ENCODE results near the gene CNDP2. TPM values are rescaled to one million over a fixed set of nuclear protein-coding genes. Genes with fewer than 3 reads are reported as not detected.

The CNDP2 gene
- total and polyA plus RNA-seq, 2 of the 13 experiments (the other 11 are each of a cell fraction or from before 2014, with no cell fraction given): 64.7 to 80.8 TPM

DNA sequence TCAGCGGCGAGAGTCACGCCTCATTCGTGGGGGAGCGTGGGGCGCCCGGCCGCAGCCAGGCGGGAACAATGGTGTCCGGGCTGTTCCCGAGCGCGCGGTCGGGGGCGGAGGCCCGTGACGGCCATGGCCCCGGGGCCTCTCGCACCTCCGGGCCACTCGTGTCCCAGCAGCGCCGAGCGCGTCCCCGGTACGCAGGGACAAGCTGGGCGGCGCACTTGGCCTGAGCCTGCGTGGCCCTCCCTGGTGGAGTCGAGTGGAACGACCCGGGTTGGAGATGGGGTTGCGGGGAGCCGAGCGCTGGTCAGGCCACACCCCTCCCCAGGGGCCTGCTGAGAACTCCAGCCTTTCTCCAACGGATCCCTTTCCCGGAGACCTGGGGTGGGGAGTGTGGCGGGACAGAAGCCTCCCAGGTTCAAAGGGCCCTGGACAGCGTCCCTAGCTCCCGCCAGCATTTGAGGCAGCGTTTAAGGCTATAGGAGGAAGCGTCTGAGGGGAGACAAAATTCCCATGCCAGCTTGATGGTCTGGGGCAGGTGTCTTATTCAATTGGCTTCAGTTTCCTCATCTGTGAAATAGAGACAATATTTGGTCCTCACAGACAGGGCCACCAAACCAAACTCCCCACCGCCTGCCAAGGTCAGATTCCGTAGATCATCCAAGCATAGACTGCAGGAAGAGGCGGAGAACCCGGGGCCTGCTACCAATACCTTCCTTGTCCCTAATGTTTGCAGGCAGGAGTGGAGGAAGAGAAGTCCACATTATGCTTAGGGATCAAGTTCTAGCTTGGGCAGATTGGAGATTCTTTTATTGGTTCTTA is 553 bp downstream of the CNDP2 start (continued):
- TF ChIP-seq, protein P1, sequence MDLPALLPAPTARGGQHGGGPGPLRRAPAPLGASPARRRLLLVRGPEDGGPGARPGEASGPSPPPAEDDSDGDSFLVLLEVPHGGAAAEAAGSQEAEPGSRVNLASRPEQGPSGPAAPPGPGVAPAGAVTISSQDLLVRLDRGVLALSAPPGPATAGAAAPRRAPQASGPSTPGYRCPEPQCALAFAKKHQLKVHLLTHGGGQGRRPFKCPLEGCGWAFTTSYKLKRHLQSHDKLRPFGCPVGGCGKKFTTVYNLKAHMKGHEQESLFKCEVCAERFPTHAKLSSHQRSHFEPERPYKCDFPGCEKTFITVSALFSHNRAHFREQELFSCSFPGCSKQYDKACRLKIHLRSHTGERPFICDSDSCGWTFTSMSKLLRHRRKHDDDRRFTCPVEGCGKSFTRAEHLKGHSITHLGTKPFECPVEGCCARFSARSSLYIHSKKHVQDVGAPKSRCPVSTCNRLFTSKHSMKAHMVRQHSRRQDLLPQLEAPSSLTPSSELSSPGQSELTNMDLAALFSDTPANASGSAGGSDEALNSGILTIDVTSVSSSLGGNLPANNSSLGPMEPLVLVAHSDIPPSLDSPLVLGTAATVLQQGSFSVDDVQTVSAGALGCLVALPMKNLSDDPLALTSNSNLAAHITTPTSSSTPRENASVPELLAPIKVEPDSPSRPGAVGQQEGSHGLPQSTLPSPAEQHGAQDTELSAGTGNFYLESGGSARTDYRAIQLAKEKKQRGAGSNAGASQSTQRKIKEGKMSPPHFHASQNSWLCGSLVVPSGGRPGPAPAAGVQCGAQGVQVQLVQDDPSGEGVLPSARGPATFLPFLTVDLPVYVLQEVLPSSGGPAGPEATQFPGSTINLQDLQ (CRISPR knock-in tag; IDR thresholded peaks at IDR 0.05): no peak
- no peak for TF ChIP-seq ZNF790 (CRISPR knock-in tag; IDR thresholded peaks at IDR 0.05; ENCODE audit: borderline replicate concordance)
- TF ChIP-seq, protein P2, sequence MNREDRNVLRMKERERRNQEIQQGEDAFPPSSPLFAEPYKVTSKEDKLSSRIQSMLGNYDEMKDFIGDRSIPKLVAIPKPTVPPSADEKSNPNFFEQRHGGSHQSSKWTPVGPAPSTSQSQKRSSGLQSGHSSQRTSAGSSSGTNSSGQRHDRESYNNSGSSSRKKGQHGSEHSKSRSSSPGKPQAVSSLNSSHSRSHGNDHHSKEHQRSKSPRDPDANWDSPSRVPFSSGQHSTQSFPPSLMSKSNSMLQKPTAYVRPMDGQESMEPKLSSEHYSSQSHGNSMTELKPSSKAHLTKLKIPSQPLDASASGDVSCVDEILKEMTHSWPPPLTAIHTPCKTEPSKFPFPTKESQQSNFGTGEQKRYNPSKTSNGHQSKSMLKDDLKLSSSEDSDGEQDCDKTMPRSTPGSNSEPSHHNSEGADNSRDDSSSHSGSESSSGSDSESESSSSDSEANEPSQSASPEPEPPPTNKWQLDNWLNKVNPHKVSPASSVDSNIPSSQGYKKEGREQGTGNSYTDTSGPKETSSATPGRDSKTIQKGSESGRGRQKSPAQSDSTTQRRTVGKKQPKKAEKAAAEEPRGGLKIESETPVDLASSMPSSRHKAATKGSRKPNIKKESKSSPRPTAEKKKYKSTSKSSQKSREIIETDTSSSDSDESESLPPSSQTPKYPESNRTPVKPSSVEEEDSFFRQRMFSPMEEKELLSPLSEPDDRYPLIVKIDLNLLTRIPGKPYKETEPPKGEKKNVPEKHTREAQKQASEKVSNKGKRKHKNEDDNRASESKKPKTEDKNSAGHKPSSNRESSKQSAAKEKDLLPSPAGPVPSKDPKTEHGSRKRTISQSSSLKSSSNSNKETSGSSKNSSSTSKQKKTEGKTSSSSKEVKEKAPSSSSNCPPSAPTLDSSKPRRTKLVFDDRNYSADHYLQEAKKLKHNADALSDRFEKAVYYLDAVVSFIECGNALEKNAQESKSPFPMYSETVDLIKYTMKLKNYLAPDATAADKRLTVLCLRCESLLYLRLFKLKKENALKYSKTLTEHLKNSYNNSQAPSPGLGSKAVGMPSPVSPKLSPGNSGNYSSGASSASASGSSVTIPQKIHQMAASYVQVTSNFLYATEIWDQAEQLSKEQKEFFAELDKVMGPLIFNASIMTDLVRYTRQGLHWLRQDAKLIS (CRISPR knock-in tag; IDR thresholded peaks at IDR 0.05): no peak
- TF ChIP-seq, protein P3, sequence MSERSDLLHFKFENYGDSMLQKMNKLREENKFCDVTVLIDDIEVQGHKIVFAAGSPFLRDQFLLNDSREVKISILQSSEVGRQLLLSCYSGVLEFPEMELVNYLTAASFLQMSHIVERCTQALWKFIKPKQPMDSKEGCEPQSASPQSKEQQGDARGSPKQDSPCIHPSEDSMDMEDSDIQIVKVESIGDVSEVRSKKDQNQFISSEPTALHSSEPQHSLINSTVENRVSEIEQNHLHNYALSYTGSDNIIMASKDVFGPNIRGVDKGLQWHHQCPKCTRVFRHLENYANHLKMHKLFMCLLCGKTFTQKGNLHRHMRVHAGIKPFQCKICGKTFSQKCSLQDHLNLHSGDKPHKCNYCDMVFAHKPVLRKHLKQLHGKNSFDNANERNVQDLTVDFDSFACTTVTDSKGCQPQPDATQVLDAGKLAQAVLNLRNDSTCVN (CRISPR knock-in tag; IDR thresholded peaks at IDR 0.05; ENCODE audit: borderline replicate concordance): no peak
- TF ChIP-seq KAT7 (CRISPR knock-in tag; IDR thresholded peaks at IDR 0.05; ENCODE audit: borderline replicate concordance): no peak
- no peak for TF ChIP-seq TP53 (CRISPR knock-in tag; conservative IDR thresholded peaks at IDR 0.05)
- TF ChIP-seq, protein P4, sequence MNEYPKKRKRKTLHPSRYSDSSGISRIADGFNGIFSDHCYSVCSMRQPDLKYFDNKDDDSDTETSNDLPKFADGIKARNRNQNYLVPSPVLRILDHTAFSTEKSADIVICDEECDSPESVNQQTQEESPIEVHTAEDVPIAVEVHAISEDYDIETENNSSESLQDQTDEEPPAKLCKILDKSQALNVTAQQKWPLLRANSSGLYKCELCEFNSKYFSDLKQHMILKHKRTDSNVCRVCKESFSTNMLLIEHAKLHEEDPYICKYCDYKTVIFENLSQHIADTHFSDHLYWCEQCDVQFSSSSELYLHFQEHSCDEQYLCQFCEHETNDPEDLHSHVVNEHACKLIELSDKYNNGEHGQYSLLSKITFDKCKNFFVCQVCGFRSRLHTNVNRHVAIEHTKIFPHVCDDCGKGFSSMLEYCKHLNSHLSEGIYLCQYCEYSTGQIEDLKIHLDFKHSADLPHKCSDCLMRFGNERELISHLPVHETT (CRISPR knock-in tag; conservative IDR thresholded peaks at IDR 0.05): no peak; the same call in 1 of the 2 replicates
- TF ChIP-seq, protein P5, sequence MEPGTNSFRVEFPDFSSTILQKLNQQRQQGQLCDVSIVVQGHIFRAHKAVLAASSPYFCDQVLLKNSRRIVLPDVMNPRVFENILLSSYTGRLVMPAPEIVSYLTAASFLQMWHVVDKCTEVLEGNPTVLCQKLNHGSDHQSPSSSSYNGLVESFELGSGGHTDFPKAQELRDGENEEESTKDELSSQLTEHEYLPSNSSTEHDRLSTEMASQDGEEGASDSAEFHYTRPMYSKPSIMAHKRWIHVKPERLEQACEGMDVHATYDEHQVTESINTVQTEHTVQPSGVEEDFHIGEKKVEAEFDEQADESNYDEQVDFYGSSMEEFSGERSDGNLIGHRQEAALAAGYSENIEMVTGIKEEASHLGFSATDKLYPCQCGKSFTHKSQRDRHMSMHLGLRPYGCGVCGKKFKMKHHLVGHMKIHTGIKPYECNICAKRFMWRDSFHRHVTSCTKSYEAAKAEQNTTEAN (CRISPR knock-in tag; conservative IDR thresholded peaks at IDR 0.05): no peak
- no peak for TF ChIP-seq ZMYM4 (CRISPR knock-in tag; IDR thresholded peaks at IDR 0.05)
- TF ChIP-seq, protein P6, sequence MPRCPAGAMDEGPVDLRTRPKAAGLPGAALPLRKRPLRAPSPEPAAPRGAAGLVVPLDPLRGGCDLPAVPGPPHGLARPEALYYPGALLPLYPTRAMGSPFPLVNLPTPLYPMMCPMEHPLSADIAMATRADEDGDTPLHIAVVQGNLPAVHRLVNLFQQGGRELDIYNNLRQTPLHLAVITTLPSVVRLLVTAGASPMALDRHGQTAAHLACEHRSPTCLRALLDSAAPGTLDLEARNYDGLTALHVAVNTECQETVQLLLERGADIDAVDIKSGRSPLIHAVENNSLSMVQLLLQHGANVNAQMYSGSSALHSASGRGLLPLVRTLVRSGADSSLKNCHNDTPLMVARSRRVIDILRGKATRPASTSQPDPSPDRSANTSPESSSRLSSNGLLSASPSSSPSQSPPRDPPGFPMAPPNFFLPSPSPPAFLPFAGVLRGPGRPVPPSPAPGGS (CRISPR knock-in tag; IDR thresholded peaks at IDR 0.05): no peak
- TF ChIP-seq, protein P7, sequence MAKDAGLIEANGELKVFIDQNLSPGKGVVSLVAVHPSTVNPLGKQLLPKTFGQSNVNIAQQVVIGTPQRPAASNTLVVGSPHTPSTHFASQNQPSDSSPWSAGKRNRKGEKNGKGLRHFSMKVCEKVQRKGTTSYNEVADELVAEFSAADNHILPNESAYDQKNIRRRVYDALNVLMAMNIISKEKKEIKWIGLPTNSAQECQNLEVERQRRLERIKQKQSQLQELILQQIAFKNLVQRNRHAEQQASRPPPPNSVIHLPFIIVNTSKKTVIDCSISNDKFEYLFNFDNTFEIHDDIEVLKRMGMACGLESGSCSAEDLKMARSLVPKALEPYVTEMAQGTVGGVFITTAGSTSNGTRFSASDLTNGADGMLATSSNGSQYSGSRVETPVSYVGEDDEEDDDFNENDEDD (CRISPR knock-in tag; IDR thresholded peaks at IDR 0.05; ENCODE audit: borderline replicate concordance): no peak; the same call in 1 of the 2 replicates
- TF ChIP-seq, protein P8, sequence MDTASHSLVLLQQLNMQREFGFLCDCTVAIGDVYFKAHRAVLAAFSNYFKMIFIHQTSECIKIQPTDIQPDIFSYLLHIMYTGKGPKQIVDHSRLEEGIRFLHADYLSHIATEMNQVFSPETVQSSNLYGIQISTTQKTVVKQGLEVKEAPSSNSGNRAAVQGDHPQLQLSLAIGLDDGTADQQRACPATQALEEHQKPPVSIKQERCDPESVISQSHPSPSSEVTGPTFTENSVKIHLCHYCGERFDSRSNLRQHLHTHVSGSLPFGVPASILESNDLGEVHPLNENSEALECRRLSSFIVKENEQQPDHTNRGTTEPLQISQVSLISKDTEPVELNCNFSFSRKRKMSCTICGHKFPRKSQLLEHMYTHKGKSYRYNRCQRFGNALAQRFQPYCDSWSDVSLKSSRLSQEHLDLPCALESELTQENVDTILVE (CRISPR knock-in tag; IDR thresholded peaks at IDR 0.05): no peak

Data from HepG2 (cell line).